Fibroblast of lung (primary cell): Measurements from ENCODE around the gene PRAMEF13.

Experiments used
- EZH2 ChIP-seq: IDR thresholded peaks from 2 replicates; pipeline ENCODE4 v1.5.1; 2012; ENCODE audit warnings: low read length, control low read depth, mild to moderate bottlenecking; ENCODE audit errors: missing control alignments
- TF ChIP-seq, protein P1 (sequence below), 2 donors: IDR thresholded peaks in 1 of 2; conservative IDR thresholded peaks in 1 of 2; 1 replicate in 1 of 2; 2 replicates in 1 of 2; pipeline ENCODE4 v1.5.1; 2011 to 2012; ENCODE audit warnings: low read length in 2 of 2, control low read depth in 1 of 2, inconsistent platforms in 1 of 2, low read depth in 1 of 2, mild to moderate bottlenecking in 1 of 2

DNA sequence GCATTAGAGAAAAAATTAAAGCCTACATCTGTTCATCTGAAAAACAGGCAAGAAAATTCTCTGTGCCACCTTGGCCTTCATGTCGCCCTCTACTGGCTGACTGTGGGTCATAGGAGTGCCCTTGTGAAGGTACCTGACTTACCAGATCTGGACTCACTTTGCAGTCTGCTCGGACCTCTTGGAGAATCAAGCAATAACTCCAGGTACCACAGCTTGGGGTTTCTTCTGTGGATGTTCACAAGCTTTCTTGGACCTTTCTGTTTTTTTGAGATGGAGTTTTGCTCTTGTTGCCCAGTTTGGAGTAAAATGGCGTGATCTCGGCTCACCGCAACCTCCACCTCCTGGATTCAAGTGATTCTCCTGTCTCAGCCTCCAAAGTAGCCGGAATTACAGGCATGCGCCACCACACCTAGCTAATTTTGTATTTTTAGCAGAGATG lies 27.2 kb upstream of the PRAMEF13 start:
- TF ChIP-seq, protein P1, sequence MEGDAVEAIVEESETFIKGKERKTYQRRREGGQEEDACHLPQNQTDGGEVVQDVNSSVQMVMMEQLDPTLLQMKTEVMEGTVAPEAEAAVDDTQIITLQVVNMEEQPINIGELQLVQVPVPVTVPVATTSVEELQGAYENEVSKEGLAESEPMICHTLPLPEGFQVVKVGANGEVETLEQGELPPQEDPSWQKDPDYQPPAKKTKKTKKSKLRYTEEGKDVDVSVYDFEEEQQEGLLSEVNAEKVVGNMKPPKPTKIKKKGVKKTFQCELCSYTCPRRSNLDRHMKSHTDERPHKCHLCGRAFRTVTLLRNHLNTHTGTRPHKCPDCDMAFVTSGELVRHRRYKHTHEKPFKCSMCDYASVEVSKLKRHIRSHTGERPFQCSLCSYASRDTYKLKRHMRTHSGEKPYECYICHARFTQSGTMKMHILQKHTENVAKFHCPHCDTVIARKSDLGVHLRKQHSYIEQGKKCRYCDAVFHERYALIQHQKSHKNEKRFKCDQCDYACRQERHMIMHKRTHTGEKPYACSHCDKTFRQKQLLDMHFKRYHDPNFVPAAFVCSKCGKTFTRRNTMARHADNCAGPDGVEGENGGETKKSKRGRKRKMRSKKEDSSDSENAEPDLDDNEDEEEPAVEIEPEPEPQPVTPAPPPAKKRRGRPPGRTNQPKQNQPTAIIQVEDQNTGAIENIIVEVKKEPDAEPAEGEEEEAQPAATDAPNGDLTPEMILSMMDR (conservative IDR thresholded peaks at IDR 0.05 in 1 of 2, IDR thresholded peaks at IDR 0.05 in 1 of 2; ENCODE audit: low read depth in 1 of 2, low read length in 2 of 2): no peak
- TF ChIP-seq EZH2: no peak
